ENCODE results near the gene SH3RF2. TPM values are rescaled to one million over a fixed set of nuclear protein-coding genes. Genes with fewer than 3 reads are reported as not detected.
"Not testable (repeated sequence)": the region's sequence is repeated elsewhere in the genome, so short reads cannot be mapped to it uniquely, and the experiment has no call there.

Gene SH3RF2, protein sequence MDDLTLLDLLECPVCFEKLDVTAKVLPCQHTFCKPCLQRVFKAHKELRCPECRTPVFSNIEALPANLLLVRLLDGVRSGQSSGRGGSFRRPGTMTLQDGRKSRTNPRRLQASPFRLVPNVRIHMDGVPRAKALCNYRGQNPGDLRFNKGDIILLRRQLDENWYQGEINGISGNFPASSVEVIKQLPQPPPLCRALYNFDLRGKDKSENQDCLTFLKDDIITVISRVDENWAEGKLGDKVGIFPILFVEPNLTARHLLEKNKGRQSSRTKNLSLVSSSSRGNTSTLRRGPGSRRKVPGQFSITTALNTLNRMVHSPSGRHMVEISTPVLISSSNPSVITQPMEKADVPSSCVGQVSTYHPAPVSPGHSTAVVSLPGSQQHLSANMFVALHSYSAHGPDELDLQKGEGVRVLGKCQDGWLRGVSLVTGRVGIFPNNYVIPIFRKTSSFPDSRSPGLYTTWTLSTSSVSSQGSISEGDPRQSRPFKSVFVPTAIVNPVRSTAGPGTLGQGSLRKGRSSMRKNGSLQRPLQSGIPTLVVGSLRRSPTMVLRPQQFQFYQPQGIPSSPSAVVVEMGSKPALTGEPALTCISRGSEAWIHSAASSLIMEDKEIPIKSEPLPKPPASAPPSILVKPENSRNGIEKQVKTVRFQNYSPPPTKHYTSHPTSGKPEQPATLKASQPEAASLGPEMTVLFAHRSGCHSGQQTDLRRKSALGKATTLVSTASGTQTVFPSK
- total RNA-seq: 1 to 10 TPM; 3.1 to 4.5 TPM
- 10 to 100 TPM in 1 of 2 donors, 1 to 10 TPM in 1; 3.6 to 12.9 TPM for polyA plus RNA-seq
- long read RNA-seq, donor 1, partial matches to known transcripts: 1 of 3 reads
- long read RNA-seq, donor 1, other reads (novel, unspliced or antisense): 2 of 3 reads
- long read RNA-seq, donor 2, partial matches to known transcripts: 4 of 6 reads
- long read RNA-seq, donor 2, other reads (novel, unspliced or antisense): 2 of 6 reads

GRCh38 chr5:145936401-145937131 lies at the start of gene SH3RF2:
TSS of gene SH3RF2 (plus strand) at chr5:145936578. CDS start at chr5:145937929, 1,351 bp downstream.
- intact Hi-C loops (cut with DNase I): loop anchor here in 1 of 2 donors (5.0 to 10.0 kb wide), 2 partner anchors 41 to 98 kb away; no protein-coding TSS in a partner anchor
- peak within 1 kb of the TSS in 1 of 2 donors; percentile 58 for H3K27ac ChIP-seq (ENCODE audit: low read depth in 1 of 2, low read length in 2 of 2)
- 0 to 1% methylated on average over 28 of the region's 28 CpGs for WGBS, 2 donors

DNA sequence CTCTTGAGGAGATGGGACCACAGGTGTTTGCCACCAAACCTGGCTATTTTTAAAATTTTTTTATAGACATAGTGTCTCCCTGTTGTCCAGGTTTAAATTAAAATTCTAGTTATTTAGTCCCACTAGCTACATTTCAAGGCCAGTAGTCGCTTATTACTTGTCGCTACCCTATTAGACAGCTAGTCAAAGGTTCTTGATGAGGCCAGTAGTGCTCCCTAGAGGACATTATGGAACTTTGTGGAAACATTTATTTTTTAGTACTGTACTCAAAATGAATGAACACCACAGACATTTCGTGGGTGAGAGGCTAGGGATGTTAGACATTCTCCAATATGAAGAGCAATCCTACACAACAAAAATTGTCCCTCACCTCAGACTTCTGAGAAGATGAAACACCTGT lies 49.2 kb upstream of the SH3RF2 start:
- Histone ChIP-seq H3K9me3 (ENCODE audit: control insufficient read depth, low read length) (peaks cover 3% of the 10 kb centered on the region), H3K27me3 (ENCODE audit: control insufficient read depth in 1 of 2, insufficient read depth in 2 of 2, low read length in 1 of 2) (no peaks in the 10 kb centered on the region), H3K36me3 (ENCODE audit: control insufficient read depth in 1 of 2, insufficient read depth in 2 of 2, low read length in 1 of 2) (no peaks in the 10 kb centered on the region), H3K4me3 (ENCODE audit: low read length in 2 of 2) (no peak overlapping the region), H3K4me1 (ENCODE audit: control insufficient read depth in 1 of 2, insufficient read depth in 2 of 2, low read length in 2 of 2) (no peaks in the 10 kb centered on the region), H3K27ac (ENCODE audit: low read depth in 1 of 2, low read length in 2 of 2) (no peak overlapping the region)
- intact Hi-C loops (cut with DNase I): no loop called here
- WGBS, 2 donors: 78% methylated on average over 3 of the region's 3 CpGs
- DNase-seq: no peak
- no peak for ATAC-seq (ENCODE audit: low FRiP score)

More at GRCh38 chr5:145936401-145937131, at the start of gene SH3RF2:
- Histone ChIP-seq H3K9me3 (ENCODE audit: control insufficient read depth, low read length) (no peaks in the 10 kb centered on the region), H3K27me3 (ENCODE audit: control insufficient read depth in 1 of 2, insufficient read depth in 2 of 2, low read length in 1 of 2) (no peaks in the 10 kb centered on the region), H3K36me3 (ENCODE audit: control insufficient read depth in 1 of 2, insufficient read depth in 2 of 2, low read length in 1 of 2) (no peaks in the 10 kb centered on the region), H3K4me1 (ENCODE audit: control insufficient read depth in 1 of 2, insufficient read depth in 2 of 2, low read length in 2 of 2) (peaks cover 0 to 1% of the 10 kb centered on the region in 2 donors), H3K4me3 (ENCODE audit: low read length in 2 of 2) (peak within 1 kb of the TSS; percentile 19 to 32)
- peak; percentile 67 for ATAC-seq (ENCODE audit: low FRiP score)
- peak; percentile 68 to 85 for DNase-seq

GRCh38 chr5:145887976-145888574 lies 48.3 kb upstream of the SH3RF2 start:
- Histone ChIP-seq H3K4me1 (ENCODE audit: control insufficient read depth in 1 of 2, insufficient read depth in 2 of 2, low read length in 2 of 2) (no peaks in the 10 kb centered on the region), H3K9me3 (ENCODE audit: control insufficient read depth, low read length) (peaks cover 3% of the 10 kb centered on the region), H3K27ac (ENCODE audit: low read depth in 1 of 2, low read length in 2 of 2) (no peak overlapping the region), H3K36me3 (ENCODE audit: control insufficient read depth in 1 of 2, insufficient read depth in 2 of 2, low read length in 1 of 2) (no peaks in the 10 kb centered on the region), H3K27me3 (ENCODE audit: control insufficient read depth in 1 of 2, insufficient read depth in 2 of 2, low read length in 1 of 2) (no peaks in the 10 kb centered on the region), H3K4me3 (ENCODE audit: low read length in 2 of 2) (no peak overlapping the region)
- WGBS, 2 donors: 65 to 74% methylated on average over 5 of the region's 5 CpGs
- intact Hi-C loops (cut with DNase I): no loop called here
- ATAC-seq (ENCODE audit: low FRiP score) (peak; percentile 33), DNase-seq (no peak)

DNA sequence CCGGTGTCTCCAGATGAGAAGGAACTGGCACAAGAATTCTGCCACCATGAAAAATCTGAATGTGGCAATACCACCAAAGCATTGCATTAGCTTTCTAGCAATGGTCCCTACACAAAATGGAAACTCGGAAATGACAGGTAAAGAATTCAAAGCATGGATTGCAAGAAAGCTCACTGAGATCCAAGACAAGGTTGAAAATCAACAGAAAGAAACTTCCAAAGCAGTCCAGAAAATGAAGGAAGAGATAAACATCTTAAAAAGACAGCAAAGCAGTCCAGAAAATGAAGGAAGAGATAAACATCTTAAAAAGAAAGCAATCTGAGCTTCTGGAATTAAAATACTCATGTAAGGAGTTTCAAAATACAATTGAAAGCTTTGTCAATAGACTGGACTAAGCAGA lies 46.8 kb upstream of the SH3RF2 start:
- 85% methylated on average over 2 of the region's 2 CpGs for WGBS, 2 donors
- Histone ChIP-seq H3K4me1 (ENCODE audit: control insufficient read depth in 1 of 2, insufficient read depth in 2 of 2, low read length in 2 of 2) (no peaks in the 10 kb centered on the region), H3K27me3 (ENCODE audit: control insufficient read depth in 1 of 2, insufficient read depth in 2 of 2, low read length in 1 of 2) (no peaks in the 10 kb centered on the region), H3K36me3 (ENCODE audit: control insufficient read depth in 1 of 2, insufficient read depth in 2 of 2, low read length in 1 of 2) (no peaks in the 10 kb centered on the region), H3K27ac (ENCODE audit: low read depth in 1 of 2, low read length in 2 of 2) (no peak overlapping the region), H3K4me3 (ENCODE audit: low read length in 2 of 2) (no peak overlapping the region), H3K9me3 (ENCODE audit: control insufficient read depth, low read length) (peaks cover 3% of the 10 kb centered on the region)
- intact Hi-C loops (cut with DNase I): no loop called here
- DNase-seq: no peak
- ATAC-seq (ENCODE audit: low FRiP score): no peak

DNA sequence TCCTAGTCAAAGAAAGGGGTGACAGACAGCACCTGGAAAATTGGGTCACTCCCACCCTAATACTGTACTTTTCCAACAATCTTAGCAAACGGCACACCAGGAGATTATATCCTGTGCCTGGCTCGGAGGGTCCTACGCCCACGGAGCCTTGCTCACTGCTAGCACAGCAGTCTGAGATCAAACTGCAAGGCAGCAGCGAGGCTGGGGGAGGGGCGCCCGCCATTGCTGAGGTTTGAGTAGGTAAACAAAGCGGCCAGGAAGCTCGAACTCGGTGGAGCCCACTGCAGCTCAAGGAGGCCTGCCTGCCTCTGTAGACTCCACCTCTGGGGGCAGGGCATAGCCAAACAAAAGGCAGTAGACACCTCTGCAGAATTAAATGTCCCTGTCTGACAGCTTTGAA lies 45.0 kb upstream of the SH3RF2 start:
- H3K4me1 ChIP-seq (ENCODE audit: control insufficient read depth in 1 of 2, insufficient read depth in 2 of 2, low read length in 2 of 2); intact Hi-C loops (cut with DNase I); H3K27ac ChIP-seq (ENCODE audit: low read depth in 1 of 2, low read length in 2 of 2); H3K27me3 ChIP-seq (ENCODE audit: control insufficient read depth in 1 of 2, insufficient read depth in 2 of 2, low read length in 1 of 2); DNase-seq; H3K9me3 ChIP-seq (ENCODE audit: control insufficient read depth, low read length); H3K36me3 ChIP-seq (ENCODE audit: control insufficient read depth in 1 of 2, insufficient read depth in 2 of 2, low read length in 1 of 2); H3K4me3 ChIP-seq (ENCODE audit: low read length in 2 of 2); ATAC-seq (ENCODE audit: low FRiP score): not testable (repeated sequence)
- WGBS, 2 donors: 92 to 93% methylated on average over 8 to 10 of the region's 10 CpGs

DNA sequence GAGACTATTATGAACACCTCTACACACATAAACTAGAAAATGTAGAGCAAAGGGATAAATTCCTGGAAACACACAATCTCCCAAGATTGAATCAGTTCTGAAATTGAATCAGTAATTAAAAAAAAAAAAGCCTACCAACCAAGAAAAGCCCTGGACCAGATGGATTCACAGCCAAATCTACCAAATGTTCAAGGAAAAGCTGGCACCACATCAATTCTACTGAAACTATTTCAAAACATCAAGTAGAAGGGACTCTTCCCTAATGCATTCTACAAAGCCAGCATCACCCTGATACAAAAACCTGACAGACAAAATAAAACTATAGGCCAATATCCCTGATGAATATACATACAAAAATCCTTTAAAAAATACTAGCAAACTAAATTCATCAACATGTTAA lies 38.2 kb upstream of the SH3RF2 start:
- no peak for DNase-seq
- Histone ChIP-seq H3K27me3 (ENCODE audit: control insufficient read depth in 1 of 2, insufficient read depth in 2 of 2, low read length in 1 of 2) (no peaks in the 10 kb centered on the region), H3K27ac (ENCODE audit: low read depth in 1 of 2, low read length in 2 of 2) (no peak overlapping the region), H3K4me1 (ENCODE audit: control insufficient read depth in 1 of 2, insufficient read depth in 2 of 2, low read length in 2 of 2) (no peaks in the 10 kb centered on the region), H3K36me3 (ENCODE audit: control insufficient read depth in 1 of 2, insufficient read depth in 2 of 2, low read length in 1 of 2) (no peaks in the 10 kb centered on the region), H3K9me3 (ENCODE audit: control insufficient read depth, low read length) (no peaks in the 10 kb centered on the region), H3K4me3 (ENCODE audit: low read length in 2 of 2) (no peak overlapping the region)
- intact Hi-C loops (cut with DNase I): no loop called here
- ATAC-seq (ENCODE audit: low FRiP score): no peak

DNA sequence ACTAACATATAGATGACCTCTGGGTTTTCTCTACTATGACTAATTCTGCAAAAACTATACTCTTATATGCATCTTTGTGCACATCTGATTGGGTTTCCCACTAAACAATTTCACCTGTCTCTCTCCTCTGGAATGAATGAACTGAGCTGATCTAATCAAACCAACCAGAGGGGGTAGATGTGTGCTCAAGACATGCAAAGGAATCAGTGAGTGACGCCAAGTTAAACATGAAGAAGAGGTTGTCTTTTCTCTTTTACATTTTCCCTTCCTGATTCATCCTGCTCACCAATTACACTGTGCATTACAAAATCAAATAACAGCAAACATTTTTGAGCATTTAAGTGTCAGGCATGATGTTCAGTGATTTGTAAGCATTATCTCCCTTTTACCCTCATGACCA lies 34.0 kb upstream of the SH3RF2 start:
- ATAC-seq (ENCODE audit: low FRiP score): no peak
- no peak for DNase-seq
- Histone ChIP-seq H3K36me3 (ENCODE audit: control insufficient read depth in 1 of 2, insufficient read depth in 2 of 2, low read length in 1 of 2) (no peaks in the 10 kb centered on the region), H3K27ac (ENCODE audit: low read depth in 1 of 2, low read length in 2 of 2) (no peak overlapping the region), H3K4me3 (ENCODE audit: low read length in 2 of 2) (no peak overlapping the region), H3K27me3 (ENCODE audit: control insufficient read depth in 1 of 2, insufficient read depth in 2 of 2, low read length in 1 of 2) (no peaks in the 10 kb centered on the region), H3K4me1 (ENCODE audit: control insufficient read depth in 1 of 2, insufficient read depth in 2 of 2, low read length in 2 of 2) (no peaks in the 10 kb centered on the region), H3K9me3 (ENCODE audit: control insufficient read depth, low read length) (peaks cover 1% of the 10 kb centered on the region)
- WGBS, 2 donors: 94 to 97% methylated on average over 1 of the region's 1 CpG
- intact Hi-C loops (cut with DNase I): no loop called here

DNA sequence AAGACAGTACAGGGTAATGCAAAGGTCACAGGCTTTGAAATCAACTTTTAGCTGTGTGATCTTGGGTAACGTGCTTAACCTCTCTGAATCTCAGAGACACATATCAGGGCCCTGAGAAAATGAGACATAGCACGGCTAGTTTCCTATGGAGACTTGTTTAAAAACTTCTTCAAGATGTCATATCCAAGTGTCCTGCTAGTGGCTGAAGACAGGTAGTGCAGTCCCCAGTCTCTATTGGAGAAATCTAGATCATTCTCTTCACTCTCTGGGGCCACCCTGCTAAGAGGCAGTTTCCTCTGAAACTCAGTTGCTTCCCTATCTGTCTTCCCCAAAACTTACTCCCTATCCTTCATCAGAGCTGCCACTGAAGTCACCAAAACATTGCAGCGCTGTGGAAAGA lies 33.3 kb upstream of the SH3RF2 start:
- H3K27me3 ChIP-seq (ENCODE audit: control insufficient read depth in 1 of 2, insufficient read depth in 2 of 2, low read length in 1 of 2): no peaks in the 10 kb centered on the region
- no peak overlapping the region for H3K27ac ChIP-seq (ENCODE audit: low read depth in 1 of 2, low read length in 2 of 2)
- ATAC-seq (ENCODE audit: low FRiP score): no peak
- H3K36me3 ChIP-seq (ENCODE audit: control insufficient read depth in 1 of 2, insufficient read depth in 2 of 2, low read length in 1 of 2): no peaks in the 10 kb centered on the region
- H3K4me1 ChIP-seq (ENCODE audit: control insufficient read depth in 1 of 2, insufficient read depth in 2 of 2, low read length in 2 of 2): no peaks in the 10 kb centered on the region
- no peak overlapping the region for H3K4me3 ChIP-seq (ENCODE audit: low read length in 2 of 2)
- no peak for DNase-seq
- peaks cover 1% of the 10 kb centered on the region for H3K9me3 ChIP-seq (ENCODE audit: control insufficient read depth, low read length)
- intact Hi-C loops (cut with DNase I): no loop called here
- 79 to 80% methylated on average over 3 of the region's 3 CpGs for WGBS, 2 donors
